ENCODE data around the gene STX5. TPM values are rescaled to one million over a fixed set of nuclear protein-coding genes. Genes with fewer than 3 reads are reported as not detected.
"Not testable (repeated sequence)": the region's sequence is repeated elsewhere in the genome, so short reads cannot be mapped to it uniquely, and the experiment has no call there.

STX5 gene
- 10 to 100 TPM; 32.0 to 53.4 TPM for total RNA-seq

- DNase-seq (ENCODE audit: low spot score) (peak; percentile 99), ATAC-seq (peak; percentile 96 to 98)
- H3K4me3 Mint-ChIP-seq: peak within 1 kb of the TSS; percentile 94
- peaks cover 5% of the 10 kb centered on the region for H3K36me3 Mint-ChIP-seq
- peak within 1 kb of the TSS; percentile 94 to 95 for H3K27ac Mint-ChIP-seq
- no peaks in the 10 kb centered on the region for H3K9me3 Mint-ChIP-seq
- H3K27me3 Mint-ChIP-seq: no peaks in the 10 kb centered on the region
- peaks cover 24 to 40% of the 10 kb centered on the region in 2 donors for H3K4me1 Mint-ChIP-seq (ENCODE audit: low read depth in 2 of 2)
Measured at GRCh38 chr11:62831520-62832335, at the start of gene STX5. TSS of gene STX5 (minus strand) at chr11:62832051. CDS start at chr11:62831243, 808 bp downstream.

- Mint-ChIP-seq H3K36me3 (peaks cover 37% of the 10 kb centered on the region), H3K27ac (peak within 1 kb of the TSS; percentile 95 to 96), H3K9me3 (no peaks in the 10 kb centered on the region), H3K4me1 (ENCODE audit: low read depth in 2 of 2) (peaks cover 44 to 54% of the 10 kb centered on the region in 2 donors), H3K27me3 (no peaks in the 10 kb centered on the region), H3K4me3 (peak within 1 kb of the TSS; percentile 98)
- ATAC-seq: peak; percentile 90 to 91
- peak; percentile 88 for DNase-seq (ENCODE audit: low spot score)
Measured at GRCh38 chr11:62880803-62881578, 49.1 kb upstream of the STX5 start, which contains the start of gene SLC3A2. TSS of gene SLC3A2 (plus strand) at chr11:62880896. CDS start at chr11:62881024, 128 bp downstream.

- peaks cover 40 to 48% of the 10 kb centered on the region in 2 donors for H3K4me1 Mint-ChIP-seq (ENCODE audit: low read depth in 2 of 2)
- DNase-seq (ENCODE audit: low spot score): peak; percentile 61
- ATAC-seq: no peak
- H3K36me3 Mint-ChIP-seq: peaks cover 32% of the 10 kb centered on the region
- peak overlapping the region; percentile 95 to 96 for H3K27ac Mint-ChIP-seq
- no peaks in the 10 kb centered on the region for H3K27me3 Mint-ChIP-seq
- H3K9me3 Mint-ChIP-seq: no peaks in the 10 kb centered on the region
- peak overlapping the region; percentile 98 for H3K4me3 Mint-ChIP-seq
Measured at GRCh38 chr11:62880231-62880802, 48.5 kb upstream of the STX5 start.

GRCh38 chr11:62879235-62879978 lies 47.6 kb upstream of the STX5 start:
- Mint-ChIP-seq H3K36me3 (peaks cover 27% of the 10 kb centered on the region), H3K27me3 (no peaks in the 10 kb centered on the region), H3K4me3 (peak overlapping the region; percentile 98), H3K9me3 (no peaks in the 10 kb centered on the region), H3K4me1 (ENCODE audit: low read depth in 2 of 2) (peaks cover 35 to 43% of the 10 kb centered on the region in 2 donors), H3K27ac (peak overlapping the region; percentile 95 to 96)
- ATAC-seq (no peak), DNase-seq (ENCODE audit: low spot score) (no peak)

- Mint-ChIP-seq H3K4me1 (ENCODE audit: low read depth in 2 of 2) (peaks cover 12 to 16% of the 10 kb centered on the region in 2 donors), H3K27me3 (no peaks in the 10 kb centered on the region), H3K9me3 (no peaks in the 10 kb centered on the region), H3K27ac (no peak overlapping the region), H3K36me3 (peaks cover under 1% of the 10 kb centered on the region), H3K4me3 (no peak overlapping the region)
- no peak for DNase-seq (ENCODE audit: low spot score)
- ATAC-seq: no peak
Measured at GRCh38 chr11:62876712-62877111, 44.9 kb upstream of the STX5 start.

GRCh38 chr11:62875698-62876478 lies 44.0 kb upstream of the STX5 start:
- H3K27ac Mint-ChIP-seq: no peak overlapping the region
- no peaks in the 10 kb centered on the region for H3K27me3 Mint-ChIP-seq
- H3K4me3 Mint-ChIP-seq: no peak overlapping the region
- peaks cover 12 to 15% of the 10 kb centered on the region in 2 donors for H3K4me1 Mint-ChIP-seq (ENCODE audit: low read depth in 2 of 2)
- H3K36me3 Mint-ChIP-seq: no peaks in the 10 kb centered on the region
- ATAC-seq: no peak
- no peaks in the 10 kb centered on the region for H3K9me3 Mint-ChIP-seq
- DNase-seq (ENCODE audit: low spot score): peak; percentile 37

GRCh38 chr11:62874851-62875250 lies 43.0 kb upstream of the STX5 start:
- Mint-ChIP-seq H3K27me3 (no peaks in the 10 kb centered on the region), H3K9me3 (no peaks in the 10 kb centered on the region), H3K27ac (no peak overlapping the region), H3K36me3 (no peaks in the 10 kb centered on the region), H3K4me1 (ENCODE audit: low read depth in 2 of 2) (peaks cover 4% of the 10 kb centered on the region in 2 donors), H3K4me3 (no peak overlapping the region)
- no peak for ATAC-seq
- no peak for DNase-seq (ENCODE audit: low spot score)

- no peak overlapping the region for H3K27ac Mint-ChIP-seq
- peaks cover 0 to 2% of the 10 kb centered on the region in 2 donors for H3K27me3 Mint-ChIP-seq
- no peak for DNase-seq (ENCODE audit: low spot score)
- no peaks in the 10 kb centered on the region for H3K9me3 Mint-ChIP-seq
- H3K36me3 Mint-ChIP-seq: no peaks in the 10 kb centered on the region
- no peak for ATAC-seq
- peaks cover 10 to 12% of the 10 kb centered on the region in 2 donors for H3K4me1 Mint-ChIP-seq (ENCODE audit: low read depth in 2 of 2)
- H3K4me3 Mint-ChIP-seq: no peak overlapping the region
Measured at GRCh38 chr11:62865635-62866034, 33.8 kb upstream of the STX5 start.

GRCh38 chr11:62863687-62864335 lies 32.0 kb upstream of the STX5 start:
- Mint-ChIP-seq H3K36me3 (no peaks in the 10 kb centered on the region), H3K9me3 (no peaks in the 10 kb centered on the region), H3K27ac (no peak overlapping the region), H3K4me1 (ENCODE audit: low read depth in 2 of 2) (peaks cover 12 to 14% of the 10 kb centered on the region in 2 donors), H3K4me3 (no peak overlapping the region), H3K27me3 (peaks cover 0 to 2% of the 10 kb centered on the region in 2 donors)
- no peak for DNase-seq (ENCODE audit: low spot score)
- ATAC-seq: no peak

GRCh38 chr11:62861564-62862192 lies 29.8 kb upstream of the STX5 start:
- not testable (repeated sequence) for H3K36me3 Mint-ChIP-seq; H3K27me3 Mint-ChIP-seq; H3K27ac Mint-ChIP-seq; ATAC-seq; H3K9me3 Mint-ChIP-seq; DNase-seq (ENCODE audit: low spot score); H3K4me3 Mint-ChIP-seq
- peaks cover 17 to 21% of the 10 kb centered on the region in 2 donors for H3K4me1 Mint-ChIP-seq (ENCODE audit: low read depth in 2 of 2)

- peaks cover 7 to 8% of the 10 kb centered on the region in 2 donors for H3K27me3 Mint-ChIP-seq
- H3K4me3 Mint-ChIP-seq: peak overlapping the region; percentile 38
- no peak overlapping the region for H3K27ac Mint-ChIP-seq
- no peaks in the 10 kb centered on the region for H3K9me3 Mint-ChIP-seq
- H3K36me3 Mint-ChIP-seq: peaks cover 4% of the 10 kb centered on the region
- DNase-seq (ENCODE audit: low spot score) (no peak), ATAC-seq (peak; percentile 74)
- H3K4me1 Mint-ChIP-seq (ENCODE audit: low read depth in 2 of 2): peaks cover 22 to 27% of the 10 kb centered on the region in 2 donors
Measured at GRCh38 chr11:62860835-62861563, 29.1 kb upstream of the STX5 start.

All from natural killer cell treated with Interleukin-12 subunit alpha and Interleukin-12 subunit beta and Interleukin-15 and Interleukin-18, amount 100 ng/mL, for 72 hours (primary cell).